ENCODE measurements around the gene MRPL48. TPM values are rescaled to one million over a fixed set of nuclear protein-coding genes. Genes with fewer than 3 reads are reported as not detected.
A peak's percentile ranks its signal among the peaks of the same experiment; 100 is the strongest.
"Not testable (repeated sequence)": the region's sequence is repeated elsewhere in the genome, so short reads cannot be mapped to it uniquely, and the experiment has no call there.

The MRPL48 gene
- total and polyA plus RNA-seq, 5 experiments from 2014 or later: 26.6 to 85.2 (median 73.9) TPM

- ATAC-seq (no peak), DNase-seq (no peak)
- Mint-ChIP-seq H3K4me1 (peaks cover 18 to 49% (median 42%) of the 10 kb centered on the region in 4 donors), H3K27ac (peak overlapping the region in 1 of 10 donors; percentile 52), H3K4me3 (peak overlapping the region in 3 of 10 donors; percentile 21 to 58 (median 26)), H3K36me3 (peaks cover 0 to 31% (median 4%) of the 10 kb centered on the region in 3 donors), H3K9me3 (no peaks in the 10 kb centered on the region), H3K27me3 (no peaks in the 10 kb centered on the region)
- POLR2A ChIA-PET: interaction anchor here (0.6 to 1.1 kb wide), 2 partner anchors 93 to 118 kb away, joined by 4 to 5 read pairs; partner anchors contain the start of gene RAB6A
Measured at GRCh38 chr11:73878771-73879170, 91.1 kb downstream of the MRPL48 start.

GRCh38 chr11:73880449-73880848 lies 92.8 kb downstream of the MRPL48 start:
- POLR2A ChIA-PET: interaction anchor here (0.6 to 0.7 kb wide), 4 partner anchors 8 to 580 kb away, joined by 3 to 5 read pairs (median 3); no protein-coding TSS in a partner anchor
- not testable (repeated sequence) for H3K9me3 Mint-ChIP-seq, H3K4me3 Mint-ChIP-seq, H3K27me3 Mint-ChIP-seq, DNase-seq, ATAC-seq
- peaks cover 16 to 36% (median 30%) of the 10 kb centered on the region in 4 donors for H3K4me1 Mint-ChIP-seq
- H3K36me3 Mint-ChIP-seq: peaks cover 0 to 22% (median 3%) of the 10 kb centered on the region in 3 donors
- H3K27ac Mint-ChIP-seq: peak overlapping the region in 1 of 10 donors; percentile 11

GRCh38 chr11:73883856-73884255 lies 96.2 kb downstream of the MRPL48 start:
- H3K9me3 Mint-ChIP-seq: no peaks in the 10 kb centered on the region
- peaks cover 0 to 42% (median 12%) of the 10 kb centered on the region in 3 donors for H3K36me3 Mint-ChIP-seq
- ATAC-seq: no peak
- H3K4me3 Mint-ChIP-seq: no peak overlapping the region
- no peaks in the 10 kb centered on the region for H3K27me3 Mint-ChIP-seq
- POLR2A ChIA-PET: no interaction called here
- H3K4me1 Mint-ChIP-seq: peaks cover 3 to 16% (median 7%) of the 10 kb centered on the region in 4 donors
- no peak for DNase-seq
- no peak overlapping the region for H3K27ac Mint-ChIP-seq

DNA sequence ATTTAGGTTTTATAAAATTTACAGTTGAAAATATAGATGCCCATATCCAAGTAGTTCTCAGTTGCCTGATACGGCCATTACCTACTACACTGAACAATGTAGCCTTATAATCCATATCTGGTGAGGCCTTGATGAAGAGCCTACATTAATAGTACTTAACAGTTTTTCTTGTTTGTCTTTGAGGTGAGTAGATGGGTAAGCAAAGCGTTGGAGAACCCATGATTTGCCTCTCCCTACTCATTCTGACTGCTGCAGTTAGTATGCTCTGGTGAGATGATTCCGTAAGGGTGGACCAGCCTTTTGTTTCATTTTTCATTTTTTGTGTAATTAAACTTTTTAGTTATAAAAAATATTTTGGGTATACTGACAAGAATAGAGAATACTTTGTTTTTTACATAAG lies 100.6 kb downstream of the MRPL48 start:
- no peak overlapping the region for H3K27ac Mint-ChIP-seq
- peaks cover 0 to 69% (median 19%) of the 10 kb centered on the region in 3 donors for H3K36me3 Mint-ChIP-seq
- no peak overlapping the region for H3K4me3 Mint-ChIP-seq
- ATAC-seq (no peak), DNase-seq (no peak)
- peaks cover 0 to 20% (median 13%) of the 10 kb centered on the region in 4 donors for H3K4me1 Mint-ChIP-seq
- no peaks in the 10 kb centered on the region for H3K9me3 Mint-ChIP-seq
- POLR2A ChIA-PET: no interaction called here
- no peaks in the 10 kb centered on the region for H3K27me3 Mint-ChIP-seq

DNA sequence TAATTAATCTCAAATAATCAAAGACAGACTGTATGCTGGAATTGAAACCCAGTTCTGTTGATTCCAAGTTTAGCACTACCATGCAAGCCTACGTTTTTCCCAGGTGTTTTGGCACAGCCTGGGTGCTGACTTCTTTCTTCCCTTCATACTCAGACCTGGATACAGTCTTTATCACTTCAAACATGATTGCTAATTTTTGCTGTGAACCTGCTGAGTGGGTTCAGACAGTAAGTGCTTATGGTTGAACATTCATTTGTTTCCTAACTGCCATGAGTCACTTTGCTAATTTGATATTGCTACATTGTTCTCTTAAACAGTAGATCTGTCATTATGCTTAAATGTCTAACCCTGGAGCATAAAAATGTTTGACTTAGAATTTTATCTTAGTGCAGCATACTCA lies 101.3 kb downstream of the MRPL48 start:
- Mint-ChIP-seq H3K4me1 (peaks cover 0 to 14% (median 9%) of the 10 kb centered on the region in 4 donors), H3K27me3 (no peaks in the 10 kb centered on the region), H3K36me3 (peaks cover 0 to 66% (median 16%) of the 10 kb centered on the region in 3 donors), H3K27ac (peak overlapping the region in 1 of 10 donors; percentile 28), H3K9me3 (no peaks in the 10 kb centered on the region), H3K4me3 (no peak overlapping the region)
- ATAC-seq: no peak
- POLR2A ChIA-PET: no interaction called here
- DNase-seq: no peak

DNA sequence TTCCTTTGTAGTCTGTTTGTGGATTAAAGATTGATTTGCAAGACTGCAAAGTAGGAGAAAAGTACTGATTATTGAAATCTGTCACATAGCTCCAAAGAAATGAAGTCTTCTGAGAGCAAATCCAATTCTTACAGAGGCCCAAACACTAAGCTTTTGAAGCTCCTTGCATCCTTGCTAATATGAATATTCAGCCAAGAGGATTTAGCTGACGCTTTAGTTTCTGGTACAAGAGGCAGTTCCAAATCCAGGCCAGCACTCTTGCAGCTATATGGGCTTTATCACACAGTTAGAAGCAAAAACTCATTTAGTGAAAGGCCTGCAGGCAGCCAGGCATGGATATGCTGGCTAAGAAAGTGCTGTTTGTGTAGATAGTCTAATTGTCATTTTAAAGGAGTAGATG lies 101.9 kb downstream of the MRPL48 start:
- H3K36me3 Mint-ChIP-seq: peaks cover 0 to 69% (median 16%) of the 10 kb centered on the region in 3 donors
- ATAC-seq (no peak), DNase-seq (no peak)
- no peak overlapping the region for H3K4me3 Mint-ChIP-seq
- H3K27ac Mint-ChIP-seq: no peak overlapping the region
- POLR2A ChIA-PET: interaction anchor here (0.5 kb wide), 1 partner anchor 9 kb away, joined by 3 read pairs; no protein-coding TSS in a partner anchor
- no peaks in the 10 kb centered on the region for H3K27me3 Mint-ChIP-seq
- H3K9me3 Mint-ChIP-seq: no peaks in the 10 kb centered on the region
- peaks cover 0 to 14% (median 9%) of the 10 kb centered on the region in 4 donors for H3K4me1 Mint-ChIP-seq

GRCh38 chr11:73893041-73893440 lies 105.4 kb downstream of the MRPL48 start:
- no peak for DNase-seq
- peaks cover 0 to 14% (median 5%) of the 10 kb centered on the region in 4 donors for H3K4me1 Mint-ChIP-seq
- ATAC-seq: no peak
- POLR2A ChIA-PET: interaction anchor here (0.7 kb wide), 1 partner anchor 95 kb away, joined by 9 read pairs; no protein-coding TSS in a partner anchor
- H3K9me3 Mint-ChIP-seq: no peaks in the 10 kb centered on the region
- H3K36me3 Mint-ChIP-seq: peaks cover 5 to 64% (median 9%) of the 10 kb centered on the region in 3 donors
- H3K27ac Mint-ChIP-seq: peak overlapping the region in 1 of 10 donors; percentile 28
- no peaks in the 10 kb centered on the region for H3K27me3 Mint-ChIP-seq
- H3K4me3 Mint-ChIP-seq: no peak overlapping the region

DNA sequence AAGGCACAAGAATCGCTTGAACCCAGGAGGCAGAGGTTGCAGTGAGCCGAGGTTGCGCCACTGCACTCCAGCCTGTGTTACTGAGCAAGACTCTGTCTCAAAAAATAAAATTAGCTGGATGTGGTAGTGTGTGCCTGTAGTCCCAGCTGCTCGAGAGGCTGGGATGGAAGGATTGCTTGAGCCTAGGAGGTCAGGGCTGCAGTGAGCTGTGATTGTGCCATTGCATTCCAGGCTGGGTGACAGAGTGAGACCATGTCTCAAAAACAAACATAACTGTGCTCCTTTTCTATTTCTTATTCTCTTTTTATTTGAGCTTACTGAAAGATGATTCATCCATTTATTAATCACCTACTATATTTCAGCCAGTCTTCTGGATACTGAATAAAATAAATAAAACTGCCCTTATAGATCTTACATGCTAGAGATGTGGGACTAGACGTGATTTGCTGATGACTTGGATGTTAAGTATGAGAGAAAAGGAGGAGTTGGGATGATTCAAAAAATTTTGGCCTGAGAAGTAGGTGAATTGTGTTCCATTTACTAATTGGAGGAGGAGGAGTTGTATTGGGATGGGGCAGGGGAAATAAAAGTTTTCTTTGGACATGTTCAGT lies 107.2 kb downstream of the MRPL48 start:
- POLR2A ChIA-PET: no interaction called here
- Mint-ChIP-seq H3K27me3 (no peaks in the 10 kb centered on the region), H3K4me1 (peaks cover 0 to 11% (median 4%) of the 10 kb centered on the region in 4 donors), H3K27ac (no peak overlapping the region), H3K4me3 (no peak overlapping the region), H3K36me3 (peaks cover 5 to 64% (median 9%) of the 10 kb centered on the region in 3 donors), H3K9me3 (no peaks in the 10 kb centered on the region)
- DNase-seq (no peak), ATAC-seq (no peak)

- no peak overlapping the region for H3K27ac Mint-ChIP-seq
- H3K36me3 Mint-ChIP-seq: peaks cover 0 to 69% (median 12%) of the 10 kb centered on the region in 3 donors
- ATAC-seq: no peak
- no peak for DNase-seq
- H3K4me3 Mint-ChIP-seq: no peak overlapping the region
- no peaks in the 10 kb centered on the region for H3K27me3 Mint-ChIP-seq
- POLR2A ChIA-PET: interaction anchor here (0.7 kb wide), 1 partner anchor 156 kb away, joined by 5 read pairs; no protein-coding TSS in a partner anchor
- no peaks in the 10 kb centered on the region for H3K9me3 Mint-ChIP-seq
- no peaks in the 10 kb centered on the region for H3K4me1 Mint-ChIP-seq
Measured at GRCh38 chr11:73902303-73902702, 114.6 kb downstream of the MRPL48 start.

GRCh38 chr11:73907191-73907590 lies 119.5 kb downstream of the MRPL48 start:
- DNase-seq (no peak), ATAC-seq (no peak)
- H3K36me3 Mint-ChIP-seq: peaks cover 6 to 68% (median 9%) of the 10 kb centered on the region in 3 donors
- peak overlapping the region in 1 of 10 donors; percentile 62 for H3K27ac Mint-ChIP-seq
- H3K4me1 Mint-ChIP-seq: no peaks in the 10 kb centered on the region
- no peaks in the 10 kb centered on the region for H3K27me3 Mint-ChIP-seq
- H3K9me3 Mint-ChIP-seq: no peaks in the 10 kb centered on the region
- POLR2A ChIA-PET: no interaction called here
- H3K4me3 Mint-ChIP-seq: no peak overlapping the region

GRCh38 chr11:73912026-73912425 lies 124.4 kb downstream of the MRPL48 start:
- Mint-ChIP-seq H3K4me1 (no peaks in the 10 kb centered on the region), H3K4me3 (no peak overlapping the region), H3K36me3 (peaks cover 12 to 80% (median 29%) of the 10 kb centered on the region in 3 donors), H3K9me3 (no peaks in the 10 kb centered on the region), H3K27me3 (no peaks in the 10 kb centered on the region), H3K27ac (peak overlapping the region in 2 of 10 donors; percentile 12 to 15)
- POLR2A ChIA-PET: no interaction called here
- DNase-seq (no peak), ATAC-seq (no peak)

DNA sequence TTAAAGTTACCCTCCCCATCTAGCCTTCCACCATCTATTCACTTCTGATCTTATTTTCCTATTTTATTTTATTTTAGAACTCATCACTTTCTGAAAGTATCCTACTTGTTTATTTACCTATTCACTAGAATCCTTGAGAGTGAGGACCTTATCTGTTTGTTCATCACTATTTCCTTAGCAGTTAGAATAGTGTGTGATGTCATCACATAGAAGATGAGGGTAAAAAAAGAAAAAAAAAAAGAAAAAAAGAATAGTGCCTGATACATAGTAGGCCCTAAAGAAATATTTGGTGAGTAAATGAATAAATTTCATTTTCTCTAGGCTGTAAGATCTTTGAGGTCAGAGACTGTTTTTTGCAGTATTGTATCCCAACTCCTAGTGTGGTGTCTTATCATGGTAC lies 125.8 kb downstream of the MRPL48 start:
- Mint-ChIP-seq H3K4me1 (no peaks in the 10 kb centered on the region), H3K4me3 (no peak overlapping the region), H3K27me3 (no peaks in the 10 kb centered on the region), H3K36me3 (peaks cover 12 to 89% (median 34%) of the 10 kb centered on the region in 3 donors), H3K27ac (no peak overlapping the region), H3K9me3 (no peaks in the 10 kb centered on the region)
- POLR2A ChIA-PET: no interaction called here
- no peak for DNase-seq
- no peak for ATAC-seq

DNA sequence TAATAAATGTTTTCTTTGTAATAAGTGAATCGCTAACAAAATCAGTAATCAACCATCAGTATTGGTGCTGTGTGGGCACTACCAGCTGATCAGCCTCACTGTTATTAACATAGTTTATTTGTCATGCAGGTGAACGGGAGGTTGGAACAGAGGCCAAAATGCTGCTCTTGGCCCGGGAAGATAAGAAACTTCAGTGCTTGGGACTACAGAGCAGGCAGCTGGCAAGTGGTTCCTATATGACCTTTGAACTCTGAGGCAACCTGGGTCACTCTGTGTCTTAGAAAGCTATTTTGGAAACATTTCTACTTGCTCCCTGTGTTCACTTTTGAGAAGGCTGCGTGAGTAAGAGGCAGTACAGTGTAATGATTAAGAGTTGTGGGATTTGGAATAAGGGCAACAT lies 126.6 kb downstream of the MRPL48 start:
- H3K36me3 Mint-ChIP-seq: peaks cover 12 to 93% (median 37%) of the 10 kb centered on the region in 3 donors
- no peak overlapping the region for H3K4me3 Mint-ChIP-seq
- DNase-seq (no peak), ATAC-seq (no peak)
- peak overlapping the region in 1 of 10 donors; percentile 66 for H3K27ac Mint-ChIP-seq
- POLR2A ChIA-PET: interaction anchor here (0.6 kb wide), 1 partner anchor 9 kb away, joined by 4 read pairs; no protein-coding TSS in a partner anchor
- H3K4me1 Mint-ChIP-seq: no peaks in the 10 kb centered on the region
- H3K9me3 Mint-ChIP-seq: no peaks in the 10 kb centered on the region
- H3K27me3 Mint-ChIP-seq: no peaks in the 10 kb centered on the region

Data from naive thymus-derived CD8-positive, alpha-beta T cell (primary cell).